Measurements from ENCODE around the gene ETAA1.
A peak's percentile ranks its signal among the peaks of the same experiment; 100 is the strongest.

Gene ETAA1

DNA sequence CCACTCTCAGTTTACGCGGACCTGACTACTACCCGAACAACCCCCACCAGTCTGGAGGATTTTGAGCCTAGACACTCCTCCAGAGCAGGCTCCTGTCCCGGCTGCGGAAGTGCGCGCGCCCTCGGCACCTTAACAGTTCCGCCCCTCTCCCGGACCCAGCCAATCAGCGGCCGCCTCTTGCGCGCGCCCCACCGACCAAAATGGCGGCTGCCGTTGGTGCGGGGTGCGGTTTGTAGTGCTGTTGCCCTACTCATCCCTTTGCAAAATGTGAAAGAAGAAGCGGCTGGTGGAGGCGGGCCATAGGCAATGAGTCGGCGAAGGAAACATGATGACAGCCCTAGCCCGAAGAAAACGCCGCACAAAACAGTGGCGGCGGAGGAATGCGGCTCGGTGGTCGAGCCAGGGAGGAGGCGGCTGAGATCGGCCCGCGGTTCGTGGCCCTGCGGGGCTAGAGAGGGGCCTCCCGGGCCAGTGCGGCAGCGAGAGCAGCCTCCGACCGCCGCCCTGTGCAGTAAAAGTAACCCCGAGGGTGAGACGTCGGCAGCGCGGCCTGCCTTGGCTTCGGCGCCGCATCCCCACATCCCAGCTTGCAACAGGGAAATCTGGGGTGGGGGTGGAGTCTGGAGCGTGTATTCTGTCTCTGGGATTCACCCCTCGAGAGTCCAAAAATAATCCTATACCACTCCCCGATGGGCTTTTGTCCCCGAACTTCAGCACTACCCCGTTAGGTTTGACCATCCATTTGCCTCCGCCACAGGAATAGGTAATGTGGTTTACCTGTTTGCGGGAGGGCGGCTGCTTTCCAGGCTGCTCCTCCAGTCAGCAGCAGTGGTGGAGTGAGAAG lies at the start of gene ETAA1:
TSS of gene ETAA1 (plus strand) at position 191 of the 844 bp plus-strand sequence. CDS start at position 307, 116 bp downstream.
- no peaks in the 10 kb centered on the region for H3K79me2 ChIP-seq
- peak within 1 kb of the TSS; percentile 98 for H2AFZ ChIP-seq
- H3K27ac ChIP-seq, result peak within 1 kb of the TSS; percentile 86
- no peaks in the 10 kb centered on the region for H3K36me3 ChIP-seq (ENCODE audit: control insufficient read depth, insufficient read depth, low read length)
- peak within 1 kb of the TSS; percentile 74 for H3K4me2 ChIP-seq (ENCODE audit: low read length)
- TF ChIP-seq, protein P1, sequence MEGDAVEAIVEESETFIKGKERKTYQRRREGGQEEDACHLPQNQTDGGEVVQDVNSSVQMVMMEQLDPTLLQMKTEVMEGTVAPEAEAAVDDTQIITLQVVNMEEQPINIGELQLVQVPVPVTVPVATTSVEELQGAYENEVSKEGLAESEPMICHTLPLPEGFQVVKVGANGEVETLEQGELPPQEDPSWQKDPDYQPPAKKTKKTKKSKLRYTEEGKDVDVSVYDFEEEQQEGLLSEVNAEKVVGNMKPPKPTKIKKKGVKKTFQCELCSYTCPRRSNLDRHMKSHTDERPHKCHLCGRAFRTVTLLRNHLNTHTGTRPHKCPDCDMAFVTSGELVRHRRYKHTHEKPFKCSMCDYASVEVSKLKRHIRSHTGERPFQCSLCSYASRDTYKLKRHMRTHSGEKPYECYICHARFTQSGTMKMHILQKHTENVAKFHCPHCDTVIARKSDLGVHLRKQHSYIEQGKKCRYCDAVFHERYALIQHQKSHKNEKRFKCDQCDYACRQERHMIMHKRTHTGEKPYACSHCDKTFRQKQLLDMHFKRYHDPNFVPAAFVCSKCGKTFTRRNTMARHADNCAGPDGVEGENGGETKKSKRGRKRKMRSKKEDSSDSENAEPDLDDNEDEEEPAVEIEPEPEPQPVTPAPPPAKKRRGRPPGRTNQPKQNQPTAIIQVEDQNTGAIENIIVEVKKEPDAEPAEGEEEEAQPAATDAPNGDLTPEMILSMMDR (IDR thresholded peaks at IDR 0.05), result no peak
- peak within 1 kb of the TSS; percentile 98 for H3K4me3 ChIP-seq (ENCODE audit: low read depth, low read length)
- no peaks in the 10 kb centered on the region for H3K27me3 ChIP-seq (ENCODE audit: control insufficient read depth, insufficient read depth, low read length)
- peak within 1 kb of the TSS; percentile 50 for H3K9ac ChIP-seq
- H3K4me1 ChIP-seq, result no peaks in the 10 kb centered on the region
- H3K9me3 ChIP-seq (ENCODE audit: control insufficient read depth, low read length), result no peaks in the 10 kb centered on the region

DNA sequence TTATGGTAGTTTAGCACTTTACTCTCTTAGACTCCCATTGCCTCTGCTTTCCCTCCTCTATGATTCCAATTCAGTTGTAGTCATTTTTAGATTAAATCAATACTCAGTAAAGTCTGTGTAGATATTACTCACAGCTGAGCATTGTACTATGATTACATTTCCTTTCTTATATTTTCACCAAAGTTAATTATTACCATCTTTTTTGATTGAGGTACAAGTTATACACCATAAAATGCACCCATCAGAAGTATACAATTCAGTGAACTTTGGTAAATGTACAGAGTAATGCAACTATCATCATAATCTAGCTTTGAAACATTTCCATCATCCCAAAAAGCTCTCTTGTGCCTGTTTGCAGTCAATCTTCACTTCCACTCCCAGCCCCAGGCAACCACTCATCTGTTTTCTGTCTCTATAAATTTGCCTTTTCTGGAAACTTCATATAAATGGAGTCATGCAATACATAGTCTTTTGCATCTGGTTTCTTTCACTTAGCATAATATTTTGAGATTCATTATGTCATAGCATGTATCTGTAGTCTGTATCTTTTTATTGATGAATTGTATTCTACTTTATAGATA lies 30.2 kb upstream of the ETAA1 start:
- Histone ChIP-seq H3K36me3 (ENCODE audit: control insufficient read depth, insufficient read depth, low read length) (no peaks in the 10 kb centered on the region), H3K4me1 (no peaks in the 10 kb centered on the region), H3K4me3 (ENCODE audit: low read depth, low read length) (no peak overlapping the region), H3K27ac (no peak overlapping the region), H3K27me3 (ENCODE audit: control insufficient read depth, insufficient read depth, low read length) (no peaks in the 10 kb centered on the region), H3K9ac (no peak overlapping the region), H3K9me3 (ENCODE audit: control insufficient read depth, low read length) (no peaks in the 10 kb centered on the region), H3K79me2 (no peaks in the 10 kb centered on the region), H3K4me2 (ENCODE audit: low read length) (no peak overlapping the region), H2AFZ (no peak overlapping the region)
- TF ChIP-seq, protein P1 (IDR thresholded peaks at IDR 0.05), result no peak

DNA sequence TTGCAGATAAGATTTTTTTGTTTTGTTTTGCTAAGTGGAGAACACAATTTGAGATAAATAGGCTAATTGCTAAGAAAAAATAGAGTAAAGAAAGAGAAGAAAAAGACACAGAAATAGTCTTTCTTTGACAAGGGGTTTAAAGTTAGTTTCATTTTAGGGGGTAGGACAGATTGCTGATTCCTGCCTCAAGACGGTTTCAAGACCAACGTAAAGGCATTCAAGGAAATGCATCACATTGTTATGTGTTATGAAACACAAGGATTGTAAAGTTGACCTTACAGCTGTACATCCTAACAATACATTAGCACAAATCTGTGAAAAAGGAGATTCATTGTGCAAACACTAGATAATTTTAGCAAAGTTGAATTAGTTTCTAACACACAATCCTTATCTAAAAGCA lies 22.7 kb upstream of the ETAA1 start:
- Histone ChIP-seq H2AFZ (no peak overlapping the region), H3K79me2 (no peaks in the 10 kb centered on the region), H3K27me3 (ENCODE audit: control insufficient read depth, insufficient read depth, low read length) (no peaks in the 10 kb centered on the region), H3K27ac (no peak overlapping the region), H3K9ac (no peak overlapping the region), H3K4me1 (no peaks in the 10 kb centered on the region), H3K36me3 (ENCODE audit: control insufficient read depth, insufficient read depth, low read length) (no peaks in the 10 kb centered on the region), H3K4me3 (ENCODE audit: low read depth, low read length) (no peak overlapping the region), H3K9me3 (ENCODE audit: control insufficient read depth, low read length) (no peaks in the 10 kb centered on the region), H3K4me2 (ENCODE audit: low read length) (no peak overlapping the region)
- TF ChIP-seq, protein P1 (IDR thresholded peaks at IDR 0.05), result no peak

DNA sequence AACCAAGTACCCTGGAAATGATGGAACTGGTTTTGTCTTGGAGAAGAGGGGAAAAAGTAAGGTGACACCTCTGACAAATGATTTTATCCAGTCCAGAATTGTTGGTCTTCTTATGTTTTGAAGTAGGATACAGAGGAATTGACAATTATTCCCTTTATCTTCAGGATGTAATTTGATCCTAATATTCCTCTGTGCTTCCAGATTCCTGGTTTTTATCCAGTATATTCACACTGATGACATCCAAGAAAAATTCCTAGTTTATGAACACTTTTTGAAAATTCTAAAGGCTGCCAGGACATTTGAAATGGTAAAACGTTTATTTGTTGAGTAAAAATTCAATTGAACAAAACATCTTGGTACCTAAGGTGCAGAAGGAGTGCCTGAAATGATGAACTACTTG lies 22.2 kb upstream of the ETAA1 start:
- Histone ChIP-seq H3K27ac (no peak overlapping the region), H3K4me3 (ENCODE audit: low read depth, low read length) (no peak overlapping the region), H3K9ac (no peak overlapping the region)

More for the DNA sequence above, 22.2 kb upstream of the ETAA1 start:
- H3K36me3 ChIP-seq (ENCODE audit: control insufficient read depth, insufficient read depth, low read length), result no peaks in the 10 kb centered on the region
- no peaks in the 10 kb centered on the region for H3K27me3 ChIP-seq (ENCODE audit: control insufficient read depth, insufficient read depth, low read length)
- no peaks in the 10 kb centered on the region for H3K4me1 ChIP-seq
- no peak overlapping the region for H2AFZ ChIP-seq
- H3K9me3 ChIP-seq (ENCODE audit: control insufficient read depth, low read length), result no peaks in the 10 kb centered on the region
- no peaks in the 10 kb centered on the region for H3K79me2 ChIP-seq
- TF ChIP-seq, protein P1 (IDR thresholded peaks at IDR 0.05), result no peak
- H3K4me2 ChIP-seq (ENCODE audit: low read length), result no peak overlapping the region
